ENCODE results near the gene GRIA2.

The GRIA2 gene

DNA sequence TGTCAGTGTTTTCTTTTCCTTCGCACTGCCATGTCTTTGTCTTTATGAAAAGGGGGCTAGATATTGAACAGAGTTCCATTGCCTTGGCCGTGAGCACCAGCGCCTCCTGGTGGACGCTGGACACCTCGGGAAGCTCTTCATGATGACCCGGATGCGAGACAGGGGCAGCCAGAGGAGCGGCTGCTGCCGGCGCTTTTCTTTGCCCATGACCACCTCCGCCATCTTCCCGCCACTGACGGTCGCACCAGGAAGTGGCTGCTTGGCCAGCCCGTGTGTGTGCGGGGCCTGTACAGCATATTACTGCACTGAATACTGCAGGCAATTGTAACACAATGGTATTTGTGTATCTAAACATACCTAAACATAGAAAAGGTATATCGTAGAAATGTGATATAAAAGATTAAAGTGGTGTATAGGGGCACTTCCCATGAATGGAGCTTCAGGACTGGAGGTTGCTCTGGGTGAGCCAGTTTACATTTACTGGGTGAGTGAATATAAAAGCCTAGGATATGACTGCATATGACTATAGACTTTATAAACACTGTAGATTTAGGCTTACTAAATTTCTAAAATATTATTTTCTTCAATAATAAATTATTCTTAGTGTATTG is 15.8 kb upstream of the GRIA2 start:
- Histone ChIP-seq H3K36me3 (ENCODE audit: insufficient read depth, low read length) (no peaks in the 10 kb centered on the region), H3K4me2 (ENCODE audit: insufficient read depth, low read length) (no peak overlapping the region), H3K4me1 (ENCODE audit: insufficient read depth, low read length) (no peaks in the 10 kb centered on the region), H4K20me1 (ENCODE audit: insufficient read depth, low read length) (no peaks in the 10 kb centered on the region), H2AFZ (ENCODE audit: low read depth, low read length) (no peak overlapping the region), H3K4me3 (ENCODE audit: low read depth in 1 of 2, low read length in 2 of 2) (no peak overlapping the region), H3K27ac (ENCODE audit: low read length) (no peak overlapping the region), H3K27me3 (ENCODE audit: insufficient read depth, low read length, poor library complexity) (no peaks in the 10 kb centered on the region), H3K9ac (ENCODE audit: low read depth, low read length) (no peak overlapping the region), H3K79me2 (ENCODE audit: insufficient read depth, low read length) (no peaks in the 10 kb centered on the region), H3K9me3 (ENCODE audit: insufficient read depth, low read length, severe bottlenecking) (peaks cover 2% of the 10 kb centered on the region)
- no peak for TF ChIP-seq EZH2 (IDR thresholded peaks at IDR 0.05; ENCODE audit: borderline replicate concordance, low read depth, low read length, severe bottlenecking)
- TF ChIP-seq, protein P1, sequence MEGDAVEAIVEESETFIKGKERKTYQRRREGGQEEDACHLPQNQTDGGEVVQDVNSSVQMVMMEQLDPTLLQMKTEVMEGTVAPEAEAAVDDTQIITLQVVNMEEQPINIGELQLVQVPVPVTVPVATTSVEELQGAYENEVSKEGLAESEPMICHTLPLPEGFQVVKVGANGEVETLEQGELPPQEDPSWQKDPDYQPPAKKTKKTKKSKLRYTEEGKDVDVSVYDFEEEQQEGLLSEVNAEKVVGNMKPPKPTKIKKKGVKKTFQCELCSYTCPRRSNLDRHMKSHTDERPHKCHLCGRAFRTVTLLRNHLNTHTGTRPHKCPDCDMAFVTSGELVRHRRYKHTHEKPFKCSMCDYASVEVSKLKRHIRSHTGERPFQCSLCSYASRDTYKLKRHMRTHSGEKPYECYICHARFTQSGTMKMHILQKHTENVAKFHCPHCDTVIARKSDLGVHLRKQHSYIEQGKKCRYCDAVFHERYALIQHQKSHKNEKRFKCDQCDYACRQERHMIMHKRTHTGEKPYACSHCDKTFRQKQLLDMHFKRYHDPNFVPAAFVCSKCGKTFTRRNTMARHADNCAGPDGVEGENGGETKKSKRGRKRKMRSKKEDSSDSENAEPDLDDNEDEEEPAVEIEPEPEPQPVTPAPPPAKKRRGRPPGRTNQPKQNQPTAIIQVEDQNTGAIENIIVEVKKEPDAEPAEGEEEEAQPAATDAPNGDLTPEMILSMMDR (IDR thresholded peaks at IDR 0.05; ENCODE audit: borderline replicate concordance, extremely low read depth, low read length, poor library complexity, severe bottlenecking) = peak; percentile 48
- DNase-seq = peak; percentile 10
- no peak for ATAC-seq (ENCODE audit: insufficient read depth, low read depth)

- TF ChIP-seq, protein P1 (IDR thresholded peaks at IDR 0.05; ENCODE audit: borderline replicate concordance, extremely low read depth, low read length, poor library complexity, severe bottlenecking) = no peak
- no peak for TF ChIP-seq EZH2 (IDR thresholded peaks at IDR 0.05; ENCODE audit: borderline replicate concordance, low read depth, low read length, severe bottlenecking)
- H2AFZ ChIP-seq (ENCODE audit: low read depth, low read length) = no peak overlapping the region
These were observed 2.8 kb upstream of the GRIA2 start for GRCh38 chr4:157217708-157218107.

GRCh38 chr4:157219711-157220370 is 687 bp upstream of the GRIA2 start:
- H3K4me1 ChIP-seq (ENCODE audit: insufficient read depth, low read length) = no peaks in the 10 kb centered on the region
- TF ChIP-seq, protein P1 (IDR thresholded peaks at IDR 0.05; ENCODE audit: borderline replicate concordance, extremely low read depth, low read length, poor library complexity, severe bottlenecking) = no peak
- no peak for TF ChIP-seq EZH2 (IDR thresholded peaks at IDR 0.05; ENCODE audit: borderline replicate concordance, low read depth, low read length, severe bottlenecking)
- no peaks in the 10 kb centered on the region for H3K36me3 ChIP-seq (ENCODE audit: insufficient read depth, low read length)
- no peaks in the 10 kb centered on the region for H3K79me2 ChIP-seq (ENCODE audit: insufficient read depth, low read length)
- no peaks in the 10 kb centered on the region for H3K27me3 ChIP-seq (ENCODE audit: insufficient read depth, low read length, poor library complexity)
- no peak for ATAC-seq (ENCODE audit: insufficient read depth, low read depth)
- no peak overlapping the region for H3K9ac ChIP-seq (ENCODE audit: low read depth, low read length)
- H2AFZ ChIP-seq (ENCODE audit: low read depth, low read length) = no peak overlapping the region
- no peaks in the 10 kb centered on the region for H4K20me1 ChIP-seq (ENCODE audit: insufficient read depth, low read length)
- no peaks in the 10 kb centered on the region for H3K9me3 ChIP-seq (ENCODE audit: insufficient read depth, low read length, severe bottlenecking)
- no peak overlapping the region for H3K4me3 ChIP-seq (ENCODE audit: low read depth in 1 of 2, low read length in 2 of 2)
- H3K27ac ChIP-seq (ENCODE audit: low read length) = no peak overlapping the region
- no peak overlapping the region for H3K4me2 ChIP-seq (ENCODE audit: insufficient read depth, low read length)
- no peak for DNase-seq

More at GRCh38 chr4:157217708-157218107, 2.8 kb upstream of the GRIA2 start:
- H3K9ac ChIP-seq (ENCODE audit: low read depth, low read length) = no peak overlapping the region
- H3K36me3 ChIP-seq (ENCODE audit: insufficient read depth, low read length) = no peaks in the 10 kb centered on the region
- DNase-seq (no peak), ATAC-seq (ENCODE audit: insufficient read depth, low read depth) (no peak)
- no peak overlapping the region for H3K4me3 ChIP-seq (ENCODE audit: low read depth in 1 of 2, low read length in 2 of 2)
- no peak overlapping the region for H3K27ac ChIP-seq (ENCODE audit: low read length)
- H3K4me1 ChIP-seq (ENCODE audit: insufficient read depth, low read length) = no peaks in the 10 kb centered on the region
- no peaks in the 10 kb centered on the region for H4K20me1 ChIP-seq (ENCODE audit: insufficient read depth, low read length)
- H3K79me2 ChIP-seq (ENCODE audit: insufficient read depth, low read length) = no peaks in the 10 kb centered on the region
- H3K27me3 ChIP-seq (ENCODE audit: insufficient read depth, low read length, poor library complexity) = no peaks in the 10 kb centered on the region
- no peaks in the 10 kb centered on the region for H3K9me3 ChIP-seq (ENCODE audit: insufficient read depth, low read length, severe bottlenecking)
- no peak overlapping the region for H3K4me2 ChIP-seq (ENCODE audit: insufficient read depth, low read length)

Data from DND-41 (cell line).